ENCODE results near the gene C1QL3.

Gene C1QL3

DNA sequence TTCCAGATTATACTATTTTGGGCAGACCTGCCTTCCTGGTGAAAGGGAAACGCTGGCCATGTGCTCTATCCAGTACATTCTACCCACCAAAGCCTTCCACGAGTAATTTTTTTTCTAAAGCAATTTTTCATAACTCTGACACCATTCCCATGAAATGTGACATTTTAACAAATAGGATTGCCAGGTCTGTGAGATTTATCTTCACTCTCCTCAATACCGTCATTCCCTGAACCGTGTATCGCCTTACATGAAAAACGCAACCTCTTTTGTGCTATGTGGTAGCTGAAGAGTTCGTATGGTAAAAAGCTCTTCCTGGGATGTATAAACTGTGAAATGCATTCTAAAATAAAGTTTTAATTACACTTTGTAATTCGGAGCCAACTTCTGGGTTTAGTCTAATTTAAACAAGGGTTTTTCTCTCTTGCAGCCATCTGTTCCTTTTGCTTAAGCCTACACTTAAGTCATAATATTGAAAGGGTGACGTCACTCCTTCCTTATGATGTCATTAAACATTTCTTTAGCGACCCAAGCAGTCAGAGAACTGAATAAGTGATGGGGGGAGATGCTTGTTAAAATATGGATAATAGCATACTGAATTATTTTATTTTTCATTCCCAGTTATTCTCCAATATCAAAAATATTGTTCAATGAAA, 27.7 kb downstream of the C1QL3 start:
- no peak for TF ChIP-seq YY1 (IDR thresholded peaks at IDR 0.05; ENCODE audit: insufficient read depth, insufficient read length)
- no peak for TF ChIP-seq ZNF274 (IDR thresholded peaks at IDR 0.05; ENCODE audit: low read depth, low read length)
- no peak for TF ChIP-seq SUZ12 (IDR thresholded peaks at IDR 0.05; ENCODE audit: extremely low read depth, insufficient read depth, insufficient read length)
- no peaks in the 10 kb centered on the region for H3K36me3 ChIP-seq (ENCODE audit: insufficient read depth, insufficient read length, low read length)
- H3K9me3 ChIP-seq (ENCODE audit: insufficient read depth, low read length) = no peaks in the 10 kb centered on the region
- H3K4me3 ChIP-seq (ENCODE audit: insufficient read length, low read depth) = no peak overlapping the region
- no peak overlapping the region for H3K9ac ChIP-seq (ENCODE audit: insufficient read length, low read depth)
- no peaks in the 10 kb centered on the region for H3K27me3 ChIP-seq (ENCODE audit: insufficient read depth, insufficient read length)
- no peaks in the 10 kb centered on the region for H3K4me1 ChIP-seq (ENCODE audit: insufficient read depth, insufficient read length)
- no peak for DNase-seq (ENCODE audit: low read depth, low spot score)

DNA sequence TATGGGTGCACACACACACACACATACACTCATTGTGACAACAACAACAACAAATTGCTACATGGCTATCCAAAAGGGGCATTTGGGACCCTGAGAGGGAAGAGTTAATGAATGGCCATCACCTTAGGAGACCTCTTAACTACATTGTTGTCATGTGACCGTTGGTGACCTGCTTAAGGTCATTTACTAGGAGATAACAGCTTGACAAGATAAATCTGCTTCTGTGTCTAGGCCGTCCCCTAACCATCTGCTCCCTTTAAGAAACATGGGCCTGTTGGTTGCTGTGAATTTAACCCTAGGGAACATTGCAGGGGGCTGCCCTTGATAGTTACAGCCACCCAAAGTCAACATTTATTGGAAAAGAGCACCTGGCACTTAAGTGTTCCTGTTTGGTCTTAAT, 29.7 kb downstream of the C1QL3 start:
- Histone ChIP-seq H3K4me3 (ENCODE audit: insufficient read length, low read depth) (no peak overlapping the region), H3K9ac (ENCODE audit: insufficient read length, low read depth) (no peak overlapping the region), H3K9me3 (ENCODE audit: insufficient read depth, low read length) (no peaks in the 10 kb centered on the region), H3K27me3 (ENCODE audit: insufficient read depth, insufficient read length) (no peaks in the 10 kb centered on the region), H3K36me3 (ENCODE audit: insufficient read depth, insufficient read length, low read length) (peaks cover 5% of the 10 kb centered on the region), H3K4me1 (ENCODE audit: insufficient read depth, insufficient read length) (no peaks in the 10 kb centered on the region)
- no peak for DNase-seq (ENCODE audit: low read depth, low spot score)
- no peak for TF ChIP-seq YY1 (IDR thresholded peaks at IDR 0.05; ENCODE audit: insufficient read depth, insufficient read length)
- TF ChIP-seq SUZ12 (IDR thresholded peaks at IDR 0.05; ENCODE audit: extremely low read depth, insufficient read depth, insufficient read length) = no peak
- TF ChIP-seq ZNF274 (IDR thresholded peaks at IDR 0.05; ENCODE audit: low read depth, low read length) = no peak

DNA sequence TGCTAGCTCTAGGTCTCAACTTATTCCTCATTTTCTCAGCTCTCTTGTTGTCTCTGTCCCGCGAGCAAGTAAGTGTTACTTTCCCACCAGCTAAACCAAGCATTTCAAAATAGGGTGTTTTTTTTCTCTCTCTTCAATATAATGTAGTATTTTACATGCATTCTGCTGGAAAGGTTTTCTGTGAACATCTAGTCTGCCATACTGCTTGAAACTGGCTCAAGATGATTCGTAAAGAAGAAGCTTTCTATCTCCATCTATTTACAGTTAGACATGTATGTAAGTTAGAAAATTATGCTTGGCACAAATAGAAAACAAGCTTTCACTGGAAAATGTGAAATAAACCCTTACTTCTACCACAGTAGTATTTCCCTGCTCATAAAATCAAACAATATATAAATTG, 31.2 kb downstream of the C1QL3 start:
- Histone ChIP-seq H3K9ac (ENCODE audit: insufficient read length, low read depth) (no peak overlapping the region), H3K27me3 (ENCODE audit: insufficient read depth, insufficient read length) (no peaks in the 10 kb centered on the region), H3K36me3 (ENCODE audit: insufficient read depth, insufficient read length, low read length) (peaks cover 9% of the 10 kb centered on the region), H3K4me3 (ENCODE audit: insufficient read length, low read depth) (no peak overlapping the region), H3K4me1 (ENCODE audit: insufficient read depth, insufficient read length) (no peaks in the 10 kb centered on the region), H3K9me3 (ENCODE audit: insufficient read depth, low read length) (no peaks in the 10 kb centered on the region)
- TF ChIP-seq ZNF274 (IDR thresholded peaks at IDR 0.05; ENCODE audit: low read depth, low read length) (no peak), SUZ12 (IDR thresholded peaks at IDR 0.05; ENCODE audit: extremely low read depth, insufficient read depth, insufficient read length) (no peak), YY1 (IDR thresholded peaks at IDR 0.05; ENCODE audit: insufficient read depth, insufficient read length) (no peak)
- DNase-seq (ENCODE audit: low read depth, low spot score) = no peak

DNA sequence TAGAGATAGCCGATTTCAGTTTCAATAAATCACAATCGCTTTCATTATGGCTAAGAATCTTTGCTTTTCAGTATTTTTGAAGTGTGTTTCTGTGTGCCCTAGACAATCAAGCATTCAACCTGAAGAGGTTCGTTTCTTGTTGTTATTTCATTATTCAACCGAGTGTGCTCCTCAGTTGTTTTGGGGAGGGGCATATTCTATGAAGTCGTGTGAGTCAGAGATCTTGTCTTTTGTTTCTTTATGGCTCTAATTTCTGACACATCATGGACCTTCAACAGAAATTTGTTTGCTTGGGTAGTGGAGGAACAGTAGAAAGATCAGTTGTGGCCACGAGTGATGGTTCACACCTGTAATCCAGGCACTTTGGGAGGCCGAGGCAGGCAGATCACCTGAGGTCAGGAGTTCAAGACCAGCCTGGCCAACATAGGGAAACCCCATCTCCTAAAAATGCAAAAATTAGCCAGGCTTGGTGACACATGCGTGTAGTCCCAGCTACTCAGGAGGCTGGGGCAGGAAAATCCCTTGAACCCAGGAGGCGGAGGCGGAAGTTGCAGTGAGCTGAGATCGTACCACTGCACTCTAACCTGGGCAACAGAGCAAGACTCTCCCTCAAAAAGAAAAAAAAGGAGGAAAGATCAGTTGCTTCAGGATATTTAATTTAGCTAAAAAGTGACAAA, 38.3 kb downstream of the C1QL3 start:
- peaks cover 9% of the 10 kb centered on the region for H3K36me3 ChIP-seq (ENCODE audit: insufficient read depth, insufficient read length, low read length)
- H3K9me3 ChIP-seq (ENCODE audit: insufficient read depth, low read length) = no peaks in the 10 kb centered on the region
- H3K4me1 ChIP-seq (ENCODE audit: insufficient read depth, insufficient read length) = no peaks in the 10 kb centered on the region
- H3K4me3 ChIP-seq (ENCODE audit: insufficient read length, low read depth) = no peak overlapping the region
- DNase-seq (ENCODE audit: low read depth, low spot score) = no peak
- no peak for TF ChIP-seq YY1 (IDR thresholded peaks at IDR 0.05; ENCODE audit: insufficient read depth, insufficient read length)
- TF ChIP-seq ZNF274 (IDR thresholded peaks at IDR 0.05; ENCODE audit: low read depth, low read length) = no peak
- no peaks in the 10 kb centered on the region for H3K27me3 ChIP-seq (ENCODE audit: insufficient read depth, insufficient read length)
- no peak overlapping the region for H3K9ac ChIP-seq (ENCODE audit: insufficient read length, low read depth)

DNA sequence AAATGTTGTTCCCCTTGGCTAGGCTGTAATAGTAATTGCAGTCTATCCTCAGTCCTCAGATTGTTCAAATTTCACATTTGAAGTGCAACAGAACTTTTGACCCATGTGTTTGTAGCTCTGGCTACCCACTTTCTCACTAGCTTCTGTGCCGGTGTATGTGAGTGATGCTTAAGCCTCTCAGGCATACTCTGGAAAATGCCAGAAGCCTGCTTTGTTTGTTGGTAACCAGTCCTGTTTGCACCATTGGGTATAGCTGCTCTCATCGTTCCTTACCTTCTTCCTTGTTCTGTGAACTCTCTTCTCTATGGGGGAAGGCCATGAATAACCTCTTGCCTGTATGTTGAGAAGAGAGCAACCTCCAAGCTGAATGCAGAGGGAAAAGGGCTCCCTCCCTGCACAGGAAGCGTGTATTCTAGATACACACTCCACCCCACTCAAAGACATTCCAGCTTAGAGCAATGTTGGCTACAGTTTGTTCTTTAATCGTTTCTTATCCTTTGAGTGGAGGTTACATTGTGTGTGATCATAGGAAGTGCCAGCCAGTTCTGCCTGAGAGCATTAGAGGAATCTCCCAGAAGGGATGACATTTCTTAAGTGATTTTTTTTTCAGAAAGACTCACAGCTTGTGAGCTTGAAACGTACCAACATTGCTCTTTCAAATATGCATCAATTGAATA, 40.5 kb downstream of the C1QL3 start:
- Histone ChIP-seq H3K27me3 (ENCODE audit: insufficient read depth, insufficient read length) (no peaks in the 10 kb centered on the region), H3K9me3 (ENCODE audit: insufficient read depth, low read length) (no peaks in the 10 kb centered on the region), H3K9ac (ENCODE audit: insufficient read length, low read depth) (no peak overlapping the region), H3K4me3 (ENCODE audit: insufficient read length, low read depth) (no peak overlapping the region), H3K36me3 (ENCODE audit: insufficient read depth, insufficient read length, low read length) (peaks cover under 1% of the 10 kb centered on the region), H3K4me1 (ENCODE audit: insufficient read depth, insufficient read length) (no peaks in the 10 kb centered on the region)
- TF ChIP-seq ZNF274 (IDR thresholded peaks at IDR 0.05; ENCODE audit: low read depth, low read length) = no peak
- no peak for TF ChIP-seq YY1 (IDR thresholded peaks at IDR 0.05; ENCODE audit: insufficient read depth, insufficient read length)
- no peak for TF ChIP-seq SUZ12 (IDR thresholded peaks at IDR 0.05; ENCODE audit: extremely low read depth, insufficient read depth, insufficient read length)
- no peak for DNase-seq (ENCODE audit: low read depth, low spot score)

DNA sequence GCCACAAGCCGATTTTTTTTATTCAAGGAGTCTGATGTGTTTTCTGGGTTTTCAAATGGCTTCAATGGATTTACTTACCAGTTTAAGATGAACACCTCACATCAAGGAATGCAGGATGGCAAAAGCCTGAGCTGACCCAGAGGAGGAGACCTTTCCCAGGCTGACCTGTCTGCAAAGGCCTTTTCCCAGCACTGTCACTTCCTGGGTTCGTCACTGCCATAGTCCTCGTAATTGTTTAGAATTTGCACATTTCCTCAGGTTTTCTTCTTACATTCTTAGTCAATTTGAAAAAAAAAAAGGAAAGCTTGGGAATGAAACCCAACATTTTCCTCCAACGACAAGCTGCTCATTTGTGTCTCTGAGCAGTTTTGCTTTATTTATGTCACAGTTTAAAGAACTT, 42.9 kb downstream of the C1QL3 start:
- no peak for DNase-seq (ENCODE audit: low read depth, low spot score)
- Histone ChIP-seq H3K27me3 (ENCODE audit: insufficient read depth, insufficient read length) (no peaks in the 10 kb centered on the region), H3K9me3 (ENCODE audit: insufficient read depth, low read length) (no peaks in the 10 kb centered on the region), H3K9ac (ENCODE audit: insufficient read length, low read depth) (no peak overlapping the region), H3K4me1 (ENCODE audit: insufficient read depth, insufficient read length) (no peaks in the 10 kb centered on the region), H3K4me3 (ENCODE audit: insufficient read length, low read depth) (no peak overlapping the region), H3K36me3 (ENCODE audit: insufficient read depth, insufficient read length, low read length) (no peaks in the 10 kb centered on the region)
- TF ChIP-seq ZNF274 (IDR thresholded peaks at IDR 0.05; ENCODE audit: low read depth, low read length) = no peak
- TF ChIP-seq SUZ12 (IDR thresholded peaks at IDR 0.05; ENCODE audit: extremely low read depth, insufficient read depth, insufficient read length) = no peak
- TF ChIP-seq YY1 (IDR thresholded peaks at IDR 0.05; ENCODE audit: insufficient read depth, insufficient read length) = no peak

DNA sequence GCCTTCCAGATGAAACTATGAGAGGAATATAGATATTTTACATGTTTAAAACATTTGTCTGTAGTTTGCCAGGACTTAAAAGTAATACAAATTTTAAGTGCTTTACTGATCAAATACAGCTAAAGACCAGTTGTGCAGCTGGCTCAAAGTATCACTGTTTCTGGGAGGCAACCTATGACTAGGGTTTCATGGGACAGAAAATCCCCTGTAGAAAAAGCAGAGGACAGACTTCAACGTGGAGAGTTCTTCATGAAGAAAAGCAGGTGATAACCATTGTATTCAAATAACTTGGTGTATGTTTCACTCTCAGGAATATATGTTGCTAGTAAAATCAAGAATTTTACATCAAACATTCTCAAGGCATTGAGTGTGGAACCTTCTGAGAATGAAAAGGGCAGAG, 43.9 kb downstream of the C1QL3 start:
- Histone ChIP-seq H3K27me3 (ENCODE audit: insufficient read depth, insufficient read length) (no peaks in the 10 kb centered on the region), H3K4me1 (ENCODE audit: insufficient read depth, insufficient read length) (no peaks in the 10 kb centered on the region), H3K9ac (ENCODE audit: insufficient read length, low read depth) (no peak overlapping the region), H3K9me3 (ENCODE audit: insufficient read depth, low read length) (no peaks in the 10 kb centered on the region), H3K4me3 (ENCODE audit: insufficient read length, low read depth) (no peak overlapping the region), H3K36me3 (ENCODE audit: insufficient read depth, insufficient read length, low read length) (no peaks in the 10 kb centered on the region)
- no peak for DNase-seq (ENCODE audit: low read depth, low spot score)
- TF ChIP-seq YY1 (IDR thresholded peaks at IDR 0.05; ENCODE audit: insufficient read depth, insufficient read length) (no peak), ZNF274 (IDR thresholded peaks at IDR 0.05; ENCODE audit: low read depth, low read length) (no peak), SUZ12 (IDR thresholded peaks at IDR 0.05; ENCODE audit: extremely low read depth, insufficient read depth, insufficient read length) (no peak)

All from NT2/D1 (cell line).